BJ (cell line): Measurements from ENCODE around the gene CORO6. TPM values are rescaled to one million over a fixed set of nuclear protein-coding genes. Genes with fewer than 3 reads are reported as not detected.

Experiments used
- CTCF ChIA-PET: fragments of 350-600 bp; formaldehyde crosslinking; extraction: SDS; loops from one replicate; lab custom pipeline; 2021; ENCODE audit warnings: antibody characterized with exemption, inconsistent platforms; lab: Yijun Ruan, JAX
- POLR2A ChIA-PET: fragments of 300-600 bp; sonication (Branson Sonifier 250); formaldehyde crosslinking; extraction: SDS; loops from one replicate; lab custom pipeline; 2021; ENCODE audit warnings: antibody characterized with exemption; lab: Charles Lee
- DNase-seq: peaks from one replicate; pipeline ENCODE4 v3.0.0-alpha.2; 2011; ENCODE audit warnings: low read depth
- H3K27me3 ChIP-seq: 2 replicates; pipeline ENCODE4 v1.6.0; 2011; ENCODE audit warnings: low read length; ENCODE audit not compliant: control insufficient read depth, insufficient read depth
- H3K36me3 ChIP-seq: 2 replicates; pipeline ENCODE4 v1.5.1; 2011; ENCODE audit warnings: low read length; ENCODE audit not compliant: control insufficient read depth, insufficient read depth
- H3K4me3 ChIP-seq: 2 replicates; pipeline ENCODE4 v1.5.1; 2011; ENCODE audit warnings: low read depth, mild to moderate bottlenecking, control low read depth, low read length
- polyA plus RNA-seq: library from polyadenylated mRNA; depleted of rRNA; stranded (reverse); fragments of >200 nt; gene quantifications from 2 replicates; pipeline ENCODE4 v1.2.3, GENCODE V29; 2011
- TF ChIP-seq, protein P1 (sequence below): IDR thresholded peaks from 2 replicates; pipeline ENCODE4 v1.5.1; 2011; ENCODE audit warnings: low read depth, mild to moderate bottlenecking, control low read depth, inconsistent platforms, low read length, moderate library complexity; ENCODE audit not compliant: insufficient read depth

CORO6 gene
- polyA plus RNA-seq, 1 experiment, result 19.3 TPM

DNA sequence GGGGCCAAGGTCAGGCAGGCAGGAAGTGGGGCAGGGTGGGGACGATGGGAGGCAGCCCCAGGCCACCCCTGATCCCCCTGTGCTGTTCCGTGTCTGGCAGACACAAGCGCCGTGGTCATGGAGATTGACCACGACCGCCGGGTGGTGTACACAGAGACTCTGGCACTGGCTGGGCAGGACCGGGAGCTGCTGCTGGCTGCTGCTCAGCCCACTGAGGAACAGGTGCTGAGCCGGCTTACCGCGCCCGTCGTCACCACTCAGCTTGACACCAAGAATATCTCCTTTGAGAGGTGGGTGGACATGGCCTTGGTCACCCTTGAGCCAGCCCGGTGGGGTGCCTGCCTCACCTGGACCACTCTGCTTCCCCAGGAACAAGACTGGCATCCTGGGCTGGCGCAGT lies 13.7 kb downstream of the CORO6 start:
- DNase-seq, result no peak
- POLR2A ChIA-PET, result no interaction called here
- Histone ChIP-seq H3K4me3 (no peak overlapping the region), H3K27me3 (no peaks in the 10 kb centered on the region), H3K36me3 (no peaks in the 10 kb centered on the region)
- CTCF ChIA-PET, result interaction anchor here (0.7 to 1.5 kb wide), 3 partner anchors 9 to 10 kb away, joined by 3 read pairs; no protein-coding TSS in a partner anchor
- TF ChIP-seq, protein P1, sequence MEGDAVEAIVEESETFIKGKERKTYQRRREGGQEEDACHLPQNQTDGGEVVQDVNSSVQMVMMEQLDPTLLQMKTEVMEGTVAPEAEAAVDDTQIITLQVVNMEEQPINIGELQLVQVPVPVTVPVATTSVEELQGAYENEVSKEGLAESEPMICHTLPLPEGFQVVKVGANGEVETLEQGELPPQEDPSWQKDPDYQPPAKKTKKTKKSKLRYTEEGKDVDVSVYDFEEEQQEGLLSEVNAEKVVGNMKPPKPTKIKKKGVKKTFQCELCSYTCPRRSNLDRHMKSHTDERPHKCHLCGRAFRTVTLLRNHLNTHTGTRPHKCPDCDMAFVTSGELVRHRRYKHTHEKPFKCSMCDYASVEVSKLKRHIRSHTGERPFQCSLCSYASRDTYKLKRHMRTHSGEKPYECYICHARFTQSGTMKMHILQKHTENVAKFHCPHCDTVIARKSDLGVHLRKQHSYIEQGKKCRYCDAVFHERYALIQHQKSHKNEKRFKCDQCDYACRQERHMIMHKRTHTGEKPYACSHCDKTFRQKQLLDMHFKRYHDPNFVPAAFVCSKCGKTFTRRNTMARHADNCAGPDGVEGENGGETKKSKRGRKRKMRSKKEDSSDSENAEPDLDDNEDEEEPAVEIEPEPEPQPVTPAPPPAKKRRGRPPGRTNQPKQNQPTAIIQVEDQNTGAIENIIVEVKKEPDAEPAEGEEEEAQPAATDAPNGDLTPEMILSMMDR, result no peak

GRCh38 chr17:29607557-29608195 lies 15.0 kb downstream of the CORO6 start:
- POLR2A ChIA-PET, result no interaction called here
- no peak for DNase-seq
- Histone ChIP-seq H3K4me3 (no peak overlapping the region), H3K27me3 (no peaks in the 10 kb centered on the region), H3K36me3 (no peaks in the 10 kb centered on the region)
- CTCF ChIA-PET, result interaction anchor here (0.7 to 1.5 kb wide), 3 partner anchors 9 to 17 kb away, joined by 3 to 5 read pairs (median 3); no protein-coding TSS in a partner anchor
- TF ChIP-seq, protein P1, result no peak

- DNase-seq, result no peak
- TF ChIP-seq, protein P1, result no peak
- POLR2A ChIA-PET, result no interaction called here
- CTCF ChIA-PET, result interaction anchor here (1.7 kb wide), 1 partner anchor 11 kb away, joined by 3 read pairs; no protein-coding TSS in a partner anchor
- Histone ChIP-seq H3K36me3 (no peaks in the 10 kb centered on the region), H3K27me3 (no peaks in the 10 kb centered on the region), H3K4me3 (no peak overlapping the region)
Measured at GRCh38 chr17:29603109-29603674, 19.5 kb downstream of the CORO6 start.

DNA sequence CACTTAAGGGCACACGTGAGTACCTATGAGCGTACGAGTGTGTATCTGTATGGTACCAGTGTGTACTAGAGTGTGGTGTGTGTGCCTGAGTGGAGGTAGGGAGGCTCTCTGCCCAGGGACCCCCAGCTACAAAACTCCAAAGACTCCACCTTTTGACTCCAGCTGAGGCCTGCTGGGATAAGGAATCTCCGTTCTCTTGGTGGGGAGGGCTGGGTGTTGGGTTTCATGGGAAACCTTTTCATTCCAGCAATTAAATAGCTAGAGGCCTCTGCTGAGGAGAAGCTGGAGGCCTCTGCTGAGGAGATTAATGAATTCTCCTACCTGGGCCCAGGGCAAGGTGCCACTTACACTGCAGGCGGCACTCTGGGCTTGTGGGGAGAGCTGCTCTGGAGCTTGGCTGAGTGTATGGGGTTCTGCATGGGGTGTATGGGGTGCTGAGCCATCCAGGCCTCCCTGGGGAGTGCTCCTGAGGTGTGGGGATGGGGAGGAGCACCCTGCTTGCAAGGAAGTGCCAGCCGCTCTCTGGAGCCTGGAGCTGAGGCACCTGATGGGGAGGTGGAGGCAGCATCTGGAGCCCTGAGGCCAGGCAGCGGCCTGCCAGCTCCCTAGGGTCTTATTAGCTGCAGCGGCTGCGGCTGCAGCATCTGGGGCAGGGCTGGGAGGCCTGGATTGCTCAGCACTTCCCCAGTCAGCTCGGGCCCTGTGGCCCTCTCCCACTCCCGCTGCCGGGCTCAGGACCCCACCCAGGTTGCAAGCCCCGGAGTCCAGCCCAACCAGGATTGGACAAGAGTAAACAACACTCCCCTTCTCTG lies 25.1 kb downstream of the CORO6 start:
- Histone ChIP-seq H3K27me3 (no peaks in the 10 kb centered on the region), H3K4me3 (no peak overlapping the region), H3K36me3 (no peaks in the 10 kb centered on the region)
- CTCF ChIA-PET, result interaction anchor here (0.6 to 1.8 kb wide), 4 partner anchors 16 to 43 kb away, joined by 3 to 6 read pairs (median 4); no protein-coding TSS in a partner anchor
- POLR2A ChIA-PET, result no interaction called here
- TF ChIP-seq, protein P1, result no peak
- DNase-seq, result no peak

DNA sequence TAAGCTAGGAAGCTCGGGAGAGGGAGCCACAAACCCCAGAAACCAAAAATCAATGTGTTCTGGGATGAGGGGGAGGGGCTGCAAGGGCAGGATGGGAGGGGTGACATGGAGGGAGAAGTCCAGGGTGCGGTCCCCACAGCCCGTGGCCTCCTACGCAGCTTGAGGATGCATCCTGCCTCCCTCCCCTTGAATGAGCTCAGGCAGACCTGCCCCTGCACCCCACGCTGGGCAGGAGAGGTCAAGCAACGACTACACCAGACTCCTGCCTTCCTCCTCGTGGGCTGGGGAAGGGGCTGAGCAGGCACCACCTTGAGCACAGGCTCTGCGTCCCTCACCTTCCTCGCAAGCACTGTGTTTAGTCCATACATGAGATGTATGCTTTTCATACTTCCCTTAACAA lies 25.9 kb downstream of the CORO6 start:
- H3K4me3 ChIP-seq, result no peak overlapping the region
- H3K27me3 ChIP-seq, result no peaks in the 10 kb centered on the region
- no peak for DNase-seq
- TF ChIP-seq, protein P1, result no peak
- CTCF ChIA-PET, result interaction anchor here (0.6 to 1.3 kb wide), 3 partner anchors 23 to 44 kb away, joined by 3 to 6 read pairs (median 3); no protein-coding TSS in a partner anchor
- H3K36me3 ChIP-seq, result no peaks in the 10 kb centered on the region
- POLR2A ChIA-PET, result no interaction called here
